ENCODE results near the gene MTRF1L. TPM values are rescaled to one million over a fixed set of nuclear protein-coding genes. Genes with fewer than 3 reads are reported as not detected.

MTRF1L gene
- 28.2 TPM for total RNA-seq
- long read RNA-seq, transcript MTRF1L-202 (6 exons, 3,539 nt) = minor isoform, 14 of 124 reads
- long read RNA-seq, transcript MTRF1L-203 (7 exons, 3,676 nt) = major isoform, 54 of 124 reads
- long read RNA-seq, transcript MTRF1L-208 (7 exons, 3,651 nt) = minor isoform, 34 of 124 reads
- long read RNA-seq, transcript MTRF1L-211 (6 exons, 3,514 nt) = minor isoform, 5 of 124 reads
- long read RNA-seq, partial matches to known transcripts = 0 of 124 reads
- long read RNA-seq, other reads (novel, unspliced or antisense) = 13 of 124 reads

DNA sequence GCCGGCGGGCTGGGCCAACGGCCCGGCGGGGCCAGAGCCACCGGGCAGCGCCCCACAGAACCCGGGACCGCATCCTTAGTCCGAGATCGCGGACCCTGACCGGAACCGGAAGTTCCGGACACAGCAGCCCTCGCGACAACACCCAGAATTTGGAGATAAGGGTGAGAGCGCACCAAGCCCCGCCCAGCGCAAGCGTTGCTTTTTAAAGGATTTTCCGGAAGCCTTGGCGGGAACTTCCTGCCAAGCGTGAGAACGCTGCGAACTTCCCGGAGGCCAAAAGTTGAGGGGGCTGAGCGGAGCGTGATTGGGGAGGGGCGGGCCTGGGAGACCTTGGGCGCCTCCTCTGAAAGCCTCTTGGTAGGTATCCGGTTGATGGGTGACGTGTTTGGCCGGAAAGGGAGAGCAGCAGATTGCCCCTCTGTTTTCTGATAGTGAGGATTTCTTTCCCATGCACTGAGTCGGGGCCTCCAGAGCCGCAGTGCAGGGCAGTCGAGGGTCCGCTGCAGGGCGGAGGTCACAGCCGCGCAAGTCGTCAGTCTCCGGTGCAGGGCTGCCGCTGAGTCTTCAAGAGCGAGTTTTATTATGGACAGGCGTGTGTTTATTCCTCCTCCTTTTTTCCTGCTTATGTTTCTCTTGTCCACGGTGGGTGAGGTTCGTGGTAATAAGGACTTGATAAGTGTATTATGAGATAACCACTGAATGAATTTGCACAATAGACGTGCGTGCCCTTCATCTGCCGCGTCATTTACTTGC lies at the start of gene MTRF1L:
MTRF1L (minus strand) TSS at position 97 of the 753 bp plus-strand sequence; CDS start at position 73, 24 bp downstream.
- ATAC-seq (ENCODE audit: poor library complexity) (peak; percentile 99), DNase-seq (peak; percentile 96)
- intact Hi-C loops (cut with DNase I) = no loop called here

GRCh38 chr6:153051801-153052200 lies 49.3 kb upstream of the MTRF1L start:
- intact Hi-C loops (cut with DNase I) = no loop called here
- no peak for ATAC-seq (ENCODE audit: poor library complexity)
- no peak for DNase-seq

GRCh38 chr6:153048631-153049030 lies 46.1 kb upstream of the MTRF1L start:
- no peak for ATAC-seq (ENCODE audit: poor library complexity)
- intact Hi-C loops (cut with DNase I) = no loop called here
- DNase-seq = no peak

GRCh38 chr6:153047386-153047785 lies 44.9 kb upstream of the MTRF1L start:
- ATAC-seq (ENCODE audit: poor library complexity) (no peak), DNase-seq (no peak)
- intact Hi-C loops (cut with DNase I) = no loop called here

GRCh38 chr6:153045271-153045670 lies 42.8 kb upstream of the MTRF1L start:
- DNase-seq (no peak), ATAC-seq (ENCODE audit: poor library complexity) (no peak)
- intact Hi-C loops (cut with DNase I) = no loop called here

DNA sequence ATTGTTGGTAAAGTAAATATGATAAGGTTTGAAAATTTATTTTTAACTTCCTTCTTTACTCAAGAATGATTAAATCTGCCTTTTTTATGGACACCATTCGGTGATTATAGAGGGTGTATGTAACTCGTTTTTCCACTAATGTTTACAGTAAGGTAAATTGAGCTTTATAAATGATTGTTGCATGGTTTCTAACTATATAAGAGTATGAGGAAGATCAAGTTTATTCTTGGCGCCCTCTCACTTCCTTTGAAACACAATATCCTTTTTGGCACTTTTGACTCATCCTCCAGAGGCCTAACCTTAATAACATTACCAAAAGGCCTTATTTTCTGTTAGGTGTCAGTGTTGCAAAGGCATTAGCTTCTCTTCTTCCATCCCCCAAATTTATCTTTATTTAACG lies 41.8 kb upstream of the MTRF1L start:
- ATAC-seq (ENCODE audit: poor library complexity) = no peak
- DNase-seq = no peak
- intact Hi-C loops (cut with DNase I) = no loop called here

DNA sequence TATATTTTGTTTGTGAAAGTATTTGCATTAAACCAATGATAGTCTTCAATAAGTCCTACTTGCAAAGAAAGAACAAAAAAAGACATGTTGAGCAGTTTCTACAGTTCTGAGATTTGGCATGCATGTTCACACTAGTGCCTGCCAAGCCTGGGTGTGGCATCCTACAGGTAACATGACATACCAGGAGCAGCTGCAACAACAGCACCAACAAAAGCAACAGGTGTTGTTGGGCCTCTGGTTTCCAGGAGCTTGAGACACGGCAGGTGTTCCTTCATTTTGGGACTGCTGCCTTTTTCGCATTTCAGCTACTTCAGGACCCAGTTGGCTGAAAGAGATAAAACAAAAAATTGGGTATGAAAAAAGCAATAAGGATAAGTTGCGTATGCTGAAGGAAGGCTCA lies 41.2 kb upstream of the MTRF1L start:
- no peak for DNase-seq
- intact Hi-C loops (cut with DNase I) = no loop called here
- ATAC-seq (ENCODE audit: poor library complexity) = no peak

GRCh38 chr6:153038378-153039057 lies 36.0 kb upstream of the MTRF1L start:
- intact Hi-C loops (cut with DNase I) = no loop called here
- ATAC-seq (ENCODE audit: poor library complexity) = no peak
- no peak for DNase-seq

DNA sequence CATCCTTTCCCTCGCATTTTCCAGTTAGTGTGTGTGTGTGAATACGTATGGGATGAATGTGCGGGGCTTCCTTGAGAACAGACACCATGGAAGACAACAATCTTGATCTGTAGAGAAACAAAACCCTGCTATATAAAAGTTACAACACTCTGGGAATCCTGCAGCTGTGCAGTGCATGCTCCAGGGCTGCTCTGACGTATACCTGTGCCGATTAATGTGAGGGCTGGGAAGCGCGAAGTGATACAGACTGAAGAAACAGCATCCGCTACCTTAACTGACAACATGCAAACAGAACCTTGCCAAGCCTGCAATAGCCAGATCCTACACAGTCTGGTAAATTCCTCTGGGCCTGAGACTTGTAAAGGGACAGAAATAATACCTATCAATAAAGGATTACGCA lies 31.6 kb upstream of the MTRF1L start:
- intact Hi-C loops (cut with DNase I) = loop anchor here (5.0 kb wide), 1 partner anchor 478 kb away; no protein-coding TSS in a partner anchor
- ATAC-seq (ENCODE audit: poor library complexity) (no peak), DNase-seq (no peak)

GRCh38 chr6:153032255-153032882 lies 29.9 kb upstream of the MTRF1L start:
- intact Hi-C loops (cut with DNase I) = loop anchor here (5.0 kb wide), 1 partner anchor 480 kb away; no protein-coding TSS in a partner anchor
- ATAC-seq (ENCODE audit: poor library complexity) = no peak

DNA sequence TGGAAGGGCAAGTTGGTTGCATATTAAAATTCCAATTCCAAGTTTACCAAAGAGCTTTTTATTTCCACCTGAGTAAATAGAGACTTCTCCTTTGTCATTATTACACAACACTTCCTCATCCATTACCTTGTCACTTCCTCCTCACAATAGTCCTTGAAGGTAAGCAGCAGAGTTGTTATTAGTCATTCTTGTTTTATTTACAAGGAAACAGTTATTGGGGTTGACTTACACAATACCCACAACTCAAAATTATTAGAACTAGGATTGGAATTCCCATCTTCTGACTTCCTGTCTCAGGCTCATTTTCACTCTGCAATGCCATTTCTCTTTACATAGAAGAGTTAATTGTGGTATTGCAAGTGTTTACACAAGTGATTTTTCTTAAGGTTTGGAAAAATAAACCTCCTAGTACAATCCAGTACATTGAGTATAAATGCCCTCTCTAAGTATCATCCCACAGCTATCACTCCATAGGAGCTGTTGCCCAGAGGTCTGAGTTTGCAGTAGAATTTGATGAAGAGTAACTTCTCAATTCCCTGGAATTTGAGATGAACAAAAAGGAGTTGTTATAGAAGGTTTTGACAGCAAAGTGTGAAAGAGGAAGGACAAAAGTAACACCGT lies 28.9 kb upstream of the MTRF1L start:
- DNase-seq (no peak), ATAC-seq (ENCODE audit: poor library complexity) (no peak)
- intact Hi-C loops (cut with DNase I) = loop anchor here (5.0 kb wide), 1 partner anchor 481 kb away; no protein-coding TSS in a partner anchor

More at GRCh38 chr6:153032255-153032882, 29.9 kb upstream of the MTRF1L start:
- no peak for DNase-seq

GRCh38 chr6:153028963-153029362 lies 26.5 kb upstream of the MTRF1L start:
- intact Hi-C loops (cut with DNase I) = loop anchor here (10.0 kb wide), 2 partner anchors 84 to 164 kb away; no protein-coding TSS in a partner anchor
- ATAC-seq (ENCODE audit: poor library complexity) = no peak
- DNase-seq = no peak

GRCh38 chr6:153028286-153028685 lies 25.8 kb upstream of the MTRF1L start:
- intact Hi-C loops (cut with DNase I) = loop anchor here (10.0 kb wide), 2 partner anchors 83 to 163 kb away; no protein-coding TSS in a partner anchor
- DNase-seq = no peak
- ATAC-seq (ENCODE audit: poor library complexity) = no peak

DNA sequence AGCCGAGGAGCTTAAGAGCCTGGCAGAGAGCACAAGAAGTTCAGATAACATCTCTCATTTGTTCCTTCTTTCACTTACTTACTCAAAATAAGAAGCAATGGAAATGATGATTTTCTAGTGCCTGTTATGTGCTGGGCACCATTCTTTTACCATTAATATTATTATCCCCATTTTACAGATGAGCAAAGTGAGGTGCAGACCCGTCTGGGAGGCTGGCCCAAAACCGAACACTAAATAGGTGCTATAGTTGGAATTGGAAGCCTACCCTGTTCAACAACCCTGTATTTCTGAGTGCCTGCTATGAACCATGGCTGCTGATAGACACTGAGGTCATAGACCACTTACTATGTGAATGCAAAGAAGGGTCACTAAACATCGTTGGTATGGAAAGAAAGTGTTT lies 25.0 kb upstream of the MTRF1L start:
- intact Hi-C loops (cut with DNase I) = loop anchor here (10.0 kb wide), 2 partner anchors 83 to 163 kb away; no protein-coding TSS in a partner anchor
- no peak for ATAC-seq (ENCODE audit: poor library complexity)

GRCh38 chr6:153024709-153025017 lies 22.2 kb upstream of the MTRF1L start:
- ATAC-seq (ENCODE audit: poor library complexity) (no peak), DNase-seq (no peak)
- intact Hi-C loops (cut with DNase I) = loop anchor here (10.0 kb wide), 2 partner anchors 80 to 160 kb away; no protein-coding TSS in a partner anchor

More for the DNA sequence above, 25.0 kb upstream of the MTRF1L start:
- no peak for DNase-seq

DNA sequence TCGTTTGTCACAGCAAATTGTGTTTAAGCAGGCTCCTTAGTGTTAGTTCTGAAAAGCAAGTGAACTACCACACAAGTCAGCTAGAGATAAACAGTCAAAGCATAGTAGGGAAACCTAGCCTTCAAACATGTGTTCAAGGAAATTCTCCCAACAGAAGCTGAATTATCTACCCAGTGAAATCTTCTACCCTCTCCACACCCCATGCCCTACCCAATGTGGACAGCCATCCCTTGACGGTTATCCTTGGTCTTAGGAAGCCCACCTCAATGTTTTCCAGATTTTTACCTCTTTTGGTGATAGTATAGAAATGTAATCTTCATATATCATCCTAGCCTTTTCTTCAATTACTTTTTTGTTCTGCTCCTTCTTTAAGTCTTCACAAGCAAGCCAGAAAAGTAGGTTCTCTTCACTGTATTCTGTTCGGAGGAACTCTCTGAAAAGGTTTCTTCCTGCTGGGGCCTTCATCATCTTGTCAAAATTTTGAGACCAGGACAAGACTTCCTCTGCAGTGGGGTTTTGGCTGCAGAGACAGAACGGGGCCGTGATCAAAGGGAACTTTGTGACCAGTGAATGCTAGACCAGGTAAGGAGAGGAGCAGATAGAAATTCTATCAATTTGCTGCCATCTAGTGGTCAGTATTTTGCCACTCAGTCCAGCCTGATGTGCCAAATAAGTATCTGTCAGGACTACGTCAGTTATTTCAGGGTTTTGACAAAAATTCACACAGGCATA lies 21.6 kb upstream of the MTRF1L start:
- ATAC-seq (ENCODE audit: poor library complexity) = peak; percentile 87
- no peak for DNase-seq
- intact Hi-C loops (cut with DNase I) = loop anchor here (10.0 kb wide), 2 partner anchors 79 to 159 kb away; no protein-coding TSS in a partner anchor

DNA sequence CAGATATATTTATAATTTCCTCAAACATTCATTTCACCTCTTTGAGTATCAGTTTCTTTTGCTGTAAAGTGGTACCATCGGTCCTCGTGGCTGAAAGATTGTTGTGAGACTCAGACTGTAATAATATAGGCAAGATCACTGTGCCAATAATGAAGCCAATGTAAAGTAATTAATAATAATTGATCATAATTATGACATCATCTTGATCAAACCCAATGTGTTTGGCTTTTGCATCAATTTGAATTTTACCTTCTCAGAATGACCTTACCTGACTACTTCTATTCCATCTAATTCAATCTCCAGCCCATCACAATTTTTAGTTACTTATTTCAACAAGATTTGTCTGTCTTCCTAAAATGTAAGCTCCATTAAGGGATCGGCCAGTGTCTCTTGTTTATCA lies 15.8 kb upstream of the MTRF1L start:
- ATAC-seq (ENCODE audit: poor library complexity) = no peak
- DNase-seq = no peak
- intact Hi-C loops (cut with DNase I) = no loop called here

DNA sequence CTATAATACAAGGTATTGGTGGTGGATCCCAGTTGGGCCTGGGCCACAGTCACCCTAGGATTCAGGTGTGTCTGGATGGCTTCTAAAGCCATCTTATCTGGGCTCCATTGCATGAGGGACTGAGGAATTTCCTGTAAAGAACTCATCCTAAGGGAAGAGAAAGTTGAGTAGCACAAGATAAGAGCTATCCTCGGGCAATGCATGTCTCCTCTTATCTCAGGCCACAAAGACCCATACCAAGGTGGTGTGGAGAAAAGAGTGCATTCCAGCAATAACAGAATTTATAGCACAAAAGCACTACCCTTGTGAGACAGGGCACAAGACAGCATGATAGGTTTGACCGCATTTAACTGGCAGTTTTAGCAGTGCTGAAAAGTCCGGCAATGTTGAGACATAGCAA lies 14.3 kb upstream of the MTRF1L start:
- ATAC-seq (ENCODE audit: poor library complexity) (no peak), DNase-seq (no peak)
- intact Hi-C loops (cut with DNase I) = no loop called here

Measured in Right ventricle myocardium superior (tissue), 1 donor.